Right lobe of liver (tissue), 4 donors: Measurements from ENCODE around the gene HCN4.

ENCODE experiments used
- CTCF ChIP-seq, 4 donors: fragments of 200-600 bp in 3 of 4; fragments of 450-650 bp in 1 of 4; IDR thresholded peaks; one replicate each; pipeline versions ENCODE4 v1.5.1 to v1.8.0; 2016 to 2022; ENCODE audit warnings: antibody characterized with exemption in 4 of 4, mild to moderate bottlenecking in 2 of 4
- POLR2A ChIP-seq: fragments of 450-650 bp; IDR thresholded peaks from one replicate; pipeline ENCODE4 v1.6.1; 2017; ENCODE audit warnings: antibody characterized with exemption, mild to moderate bottlenecking
- donor health status: DM: no; HTN: no; CAD: no.
- donor health status: DM: no; HTN: no; CAD: no.
- donor health status: DM: no; HTN: yes; CAD: no.

- TF ChIP-seq CTCF (IDR thresholded peaks at IDR 0.05) (no peak), POLR2A (no peak)
These were observed 54.9 kb downstream of the HCN4 start for GRCh38 chr15:73313861-73314260.
